ENCODE measurements around the gene SLC35F5.
"Not testable (repeated sequence)": the region's sequence is repeated elsewhere in the genome, so short reads cannot be mapped to it uniquely, and the experiment has no call there.

SLC35F5 gene

GRCh38 chr2:113755835-113756354, 547 bp downstream of the SLC35F5 start:
- DNase-seq: peak; percentile 65

- peak; percentile 67 for DNase-seq
Measured at GRCh38 chr2:113755035-113755834, 1.2 kb downstream of the SLC35F5 start.

- no peak for DNase-seq
Measured at GRCh38 chr2:113754160-113754559, 2.3 kb downstream of the SLC35F5 start.

GRCh38 chr2:113750385-113750784, 6.1 kb downstream of the SLC35F5 start:
- DNase-seq: no peak

- no peak for DNase-seq
Measured at GRCh38 chr2:113741091-113741490, 15.4 kb downstream of the SLC35F5 start.

GRCh38 chr2:113739849-113740248, 16.6 kb downstream of the SLC35F5 start:
- DNase-seq: no peak

- DNase-seq: no peak
Measured at GRCh38 chr2:113734185-113734584, 22.3 kb downstream of the SLC35F5 start.

- no peak for DNase-seq
Measured at GRCh38 chr2:113724010-113724409, 32.4 kb downstream of the SLC35F5 start.

GRCh38 chr2:113723411-113723810, 33.0 kb downstream of the SLC35F5 start:
- DNase-seq: no peak

GRCh38 chr2:113720167-113720566, 36.3 kb downstream of the SLC35F5 start:
- peak; percentile 53 for DNase-seq

GRCh38 chr2:113716291-113716690, 40.2 kb downstream of the SLC35F5 start:
- no peak for DNase-seq

- DNase-seq: no peak
Measured at GRCh38 chr2:113712941-113713340, 43.5 kb downstream of the SLC35F5 start.

GRCh38 chr2:113711851-113712250, 44.6 kb downstream of the SLC35F5 start:
- no peak for DNase-seq

GRCh38 chr2:113709022-113709421, 47.4 kb downstream of the SLC35F5 start:
- DNase-seq: no peak

GRCh38 chr2:113707106-113707505, 49.3 kb downstream of the SLC35F5 start:
- peak; percentile 42 for DNase-seq

GRCh38 chr2:113705982-113706523, 50.4 kb downstream of the SLC35F5 start:
- no peak for DNase-seq

- not testable (repeated sequence) for DNase-seq
Measured at GRCh38 chr2:113704300-113704993, 52.0 kb downstream of the SLC35F5 start.

- no peak for DNase-seq
Measured at GRCh38 chr2:113703386-113704299, 52.8 kb downstream of the SLC35F5 start.

GRCh38 chr2:113700186-113700841, 56.1 kb downstream of the SLC35F5 start:
- peak; percentile 95 for DNase-seq

- DNase-seq: no peak
Measured at GRCh38 chr2:113698892-113699447, 57.5 kb downstream of the SLC35F5 start.

- DNase-seq: not testable (repeated sequence)
Measured at GRCh38 chr2:113698251-113698650, 58.2 kb downstream of the SLC35F5 start.

GRCh38 chr2:113697516-113697915, 58.9 kb downstream of the SLC35F5 start:
- DNase-seq: no peak

Data from hematopoietic multipotent progenitor cell treated with erythropoietin and hydrocortisone succinate and interleukin-3 and kit ligand, for 6 days (in vitro differentiated cells).